Measurements from ENCODE around the gene POLR2E. TPM values are rescaled to one million over a fixed set of nuclear protein-coding genes. Genes with fewer than 3 reads are reported as not detected.
"Not testable (repeated sequence)": the region's sequence is repeated elsewhere in the genome, so short reads cannot be mapped to it uniquely, and the experiment has no call there.

The POLR2E gene
- total and polyA plus RNA-seq, 2 donors (not counting 1 experiment from before 2014, with no cell fraction given) = 103 to 121 TPM

- H3K4me1 Mint-ChIP-seq = peaks cover 5% of the 10 kb centered on the region
- TF ChIP-seq, protein P1, sequence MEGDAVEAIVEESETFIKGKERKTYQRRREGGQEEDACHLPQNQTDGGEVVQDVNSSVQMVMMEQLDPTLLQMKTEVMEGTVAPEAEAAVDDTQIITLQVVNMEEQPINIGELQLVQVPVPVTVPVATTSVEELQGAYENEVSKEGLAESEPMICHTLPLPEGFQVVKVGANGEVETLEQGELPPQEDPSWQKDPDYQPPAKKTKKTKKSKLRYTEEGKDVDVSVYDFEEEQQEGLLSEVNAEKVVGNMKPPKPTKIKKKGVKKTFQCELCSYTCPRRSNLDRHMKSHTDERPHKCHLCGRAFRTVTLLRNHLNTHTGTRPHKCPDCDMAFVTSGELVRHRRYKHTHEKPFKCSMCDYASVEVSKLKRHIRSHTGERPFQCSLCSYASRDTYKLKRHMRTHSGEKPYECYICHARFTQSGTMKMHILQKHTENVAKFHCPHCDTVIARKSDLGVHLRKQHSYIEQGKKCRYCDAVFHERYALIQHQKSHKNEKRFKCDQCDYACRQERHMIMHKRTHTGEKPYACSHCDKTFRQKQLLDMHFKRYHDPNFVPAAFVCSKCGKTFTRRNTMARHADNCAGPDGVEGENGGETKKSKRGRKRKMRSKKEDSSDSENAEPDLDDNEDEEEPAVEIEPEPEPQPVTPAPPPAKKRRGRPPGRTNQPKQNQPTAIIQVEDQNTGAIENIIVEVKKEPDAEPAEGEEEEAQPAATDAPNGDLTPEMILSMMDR (IDR thresholded peaks at IDR 0.05) = no peak
- no peak for TF ChIP-seq EZH2 (IDR thresholded peaks at IDR 0.05; ENCODE audit: borderline replicate concordance, insufficient read depth, low read depth, low read length, poor library complexity, severe bottlenecking)
- ATAC-seq (ENCODE audit: low read depth) (no peak), DNase-seq (no peak)
- CTCF ChIA-PET = no interaction called here
- H3K9me3 Mint-ChIP-seq (ENCODE audit: insufficient read depth) = no peaks in the 10 kb centered on the region
- Histone ChIP-seq H4K20me1 (ENCODE audit: control insufficient read depth, insufficient read depth, low read length, poor library complexity, severe bottlenecking) (peaks cover 32% of the 10 kb centered on the region), H3K79me2 (ENCODE audit: control insufficient read depth, insufficient read depth, low read length) (peaks cover 19% of the 10 kb centered on the region), H2AFZ (ENCODE audit: insufficient read depth, low read depth, low read length, poor library complexity, severe bottlenecking) (no peak overlapping the region), H3K9me3 (ENCODE audit: control extremely low read depth in 1 of 3, control insufficient read depth in 2 of 3, insufficient read depth in 1 of 3, low read length in 2 of 3) (no peaks in the 10 kb centered on the region), H3K4me1 (ENCODE audit: control insufficient read depth in 2 of 2, insufficient read depth in 2 of 2, low read length in 2 of 2) (peaks cover 6 to 12% of the 10 kb centered on the region in 2 donors), H3K36me3 (replicated peaks in 1 of 2; ENCODE audit: control extremely low read depth in 1 of 2, control insufficient read depth in 1 of 2, extremely low read depth in 1 of 2, insufficient read depth in 2 of 2, low read length in 1 of 2) (peaks cover 0 to 47% of the 10 kb centered on the region in 2 experiments), H3K4me3 (ENCODE audit: control extremely low read depth in 1 of 5, extremely low read depth in 1 of 5, insufficient read depth in 1 of 5, low read depth in 2 of 5, low read length in 4 of 5) (no peak overlapping the region), H3K4me2 (replicated peaks; ENCODE audit: low read depth, low read length, poor library complexity, severe bottlenecking) (no peak overlapping the region), H3K27me3 (replicated peaks in 1 of 4; ENCODE audit: control extremely low read depth in 1 of 4, control insufficient read depth in 3 of 4, insufficient read depth in 4 of 4, low read length in 3 of 4) (no peaks in the 10 kb centered on the region), H3K9ac (ENCODE audit: low read length) (no peak overlapping the region), H3K27ac (ENCODE audit: low read length in 2 of 2) (no peak overlapping the region)
- POLR2A ChIA-PET = interaction anchor here (0.6 kb wide), 1 partner anchor 153 kb away, joined by 3 read pairs; the partner anchor contains the start of gene CIRBP
- intact Hi-C loops (cut with micrococcal nuclease) = no loop called here
- no peak overlapping the region for H3K4me3 Mint-ChIP-seq
- no peak overlapping the region for H3K27ac Mint-ChIP-seq
- 93% methylated on average over 33 of the region's 35 CpGs for WGBS (ENCODE audit: insufficient coverage)
- no peaks in the 10 kb centered on the region for H3K27me3 Mint-ChIP-seq
Observed at GRCh38 chr19:1115646-1116420, 20.7 kb upstream of the POLR2E start.

GRCh38 chr19:1114728-1115127, 19.6 kb upstream of the POLR2E start:
- peaks cover 0 to 54% of the 10 kb centered on the region in 2 experiments for H3K36me3 ChIP-seq (replicated peaks in 1 of 2; ENCODE audit: control extremely low read depth in 1 of 2, control insufficient read depth in 1 of 2, extremely low read depth in 1 of 2, insufficient read depth in 2 of 2, low read length in 1 of 2)
- H3K9me3 ChIP-seq (ENCODE audit: control extremely low read depth in 1 of 3, control insufficient read depth in 2 of 3, insufficient read depth in 1 of 3, low read length in 2 of 3) = not testable (repeated sequence)

More at GRCh38 chr19:1114728-1115127, 19.6 kb upstream of the POLR2E start:
- DNase-seq; H3K27me3 Mint-ChIP-seq; H3K4me3 Mint-ChIP-seq; H2AFZ ChIP-seq (ENCODE audit: insufficient read depth, low read depth, low read length, poor library complexity, severe bottlenecking); H3K27me3 ChIP-seq (replicated peaks in 1 of 4; ENCODE audit: control extremely low read depth in 1 of 4, control insufficient read depth in 3 of 4, insufficient read depth in 4 of 4, low read length in 3 of 4); H3K27ac ChIP-seq (ENCODE audit: low read length in 2 of 2); H3K4me1 Mint-ChIP-seq; H3K27ac Mint-ChIP-seq; H3K9ac ChIP-seq (ENCODE audit: low read length); H3K4me2 ChIP-seq (replicated peaks; ENCODE audit: low read depth, low read length, poor library complexity, severe bottlenecking); H3K4me3 ChIP-seq (ENCODE audit: control extremely low read depth in 1 of 5, extremely low read depth in 1 of 5, insufficient read depth in 1 of 5, low read depth in 2 of 5, low read length in 4 of 5); H3K9me3 Mint-ChIP-seq (ENCODE audit: insufficient read depth); ATAC-seq (ENCODE audit: low read depth); POLR2A ChIA-PET: not testable (repeated sequence)
- Histone ChIP-seq H3K79me2 (ENCODE audit: control insufficient read depth, insufficient read depth, low read length) (peaks cover 19% of the 10 kb centered on the region), H3K4me1 (ENCODE audit: control insufficient read depth in 2 of 2, insufficient read depth in 2 of 2, low read length in 2 of 2) (peaks cover 6 to 12% of the 10 kb centered on the region in 2 donors), H4K20me1 (ENCODE audit: control insufficient read depth, insufficient read depth, low read length, poor library complexity, severe bottlenecking) (peaks cover 32% of the 10 kb centered on the region)
- intact Hi-C loops (cut with micrococcal nuclease) = loop anchor here (5.0 kb wide), 1 partner anchor 78 kb away; no protein-coding TSS in a partner anchor
- 100% methylated on average over 4 of the region's 9 CpGs for WGBS (ENCODE audit: insufficient coverage)
- CTCF ChIA-PET = interaction anchor here (0.8 to 2.1 kb wide), 3 partner anchors 27 to 176 kb away, joined by 3 to 4 read pairs (median 4); no protein-coding TSS in a partner anchor

All from B cell (primary cell).